NB4 (cell line): ENCODE results near the gene BUD13.

Experiments
- CTCF ChIP-seq: IDR thresholded peaks from one replicate; pipeline ENCODE4 v1.5.1; 2012; ENCODE audit warnings: low read depth, low read length
- MAX ChIP-seq: IDR thresholded peaks from 2 replicates; pipeline ENCODE4 v1.6.1; 2011; ENCODE audit warnings: low read depth, low read length
- POLR2A ChIP-seq: IDR thresholded peaks from 2 replicates; pipeline ENCODE4 v1.6.1; 2011; ENCODE audit warnings: mild to moderate bottlenecking; ENCODE audit not compliant: insufficient read length; ENCODE audit errors: extremely low read depth

GRCh38 chr11:116731821-116732220 is 41.0 kb downstream of the BUD13 start:
- no peak for TF ChIP-seq CTCF
- TF ChIP-seq MAX: no peak
- no peak for TF ChIP-seq POLR2A
